22Rv1 (cell line): ENCODE data around the gene ZNF488.
"Not testable (repeated sequence)": the region's sequence is repeated elsewhere in the genome, so short reads cannot be mapped to it uniquely, and the experiment has no call there.

Source experiments
- H3K27ac ChIP-seq: fragments of 450-650 bp; 2 replicates; pipeline ENCODE4 v1.5.1; 2017
- ZFX ChIP-seq: fragments of 450-650 bp; IDR thresholded peaks from 2 replicates; pipeline ENCODE4 v1.6.1; 2017; ENCODE audit warnings: antibody characterized with exemption, borderline replicate concordance
- TF ChIP-seq, protein P1 (sequence below): fragments of 450-650 bp; IDR thresholded peaks from 2 replicates; pipeline ENCODE4 v1.5.1; 2017; ENCODE audit warnings: mild to moderate bottlenecking

The ZNF488 gene

DNA sequence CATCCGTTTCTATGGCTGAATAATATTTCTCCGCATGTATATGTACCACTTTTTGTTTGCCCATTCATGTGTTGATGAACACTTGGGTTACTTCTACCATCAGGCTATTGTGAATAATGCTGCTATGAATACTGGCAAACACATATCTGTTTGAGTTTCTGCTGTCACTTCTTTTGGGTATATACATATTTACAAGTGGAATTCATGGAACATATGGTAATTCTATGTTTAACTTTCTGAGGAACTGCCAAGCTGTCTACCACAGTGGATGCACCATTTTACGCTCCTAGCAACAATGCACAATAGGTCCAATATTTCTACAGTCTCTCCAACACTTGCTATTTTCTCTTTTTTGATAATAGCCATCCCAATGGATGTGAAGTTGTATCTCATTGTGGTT, 5.5 kb upstream of the ZNF488 start:
- TF ChIP-seq ZFX = no peak
- TF ChIP-seq, protein P1, sequence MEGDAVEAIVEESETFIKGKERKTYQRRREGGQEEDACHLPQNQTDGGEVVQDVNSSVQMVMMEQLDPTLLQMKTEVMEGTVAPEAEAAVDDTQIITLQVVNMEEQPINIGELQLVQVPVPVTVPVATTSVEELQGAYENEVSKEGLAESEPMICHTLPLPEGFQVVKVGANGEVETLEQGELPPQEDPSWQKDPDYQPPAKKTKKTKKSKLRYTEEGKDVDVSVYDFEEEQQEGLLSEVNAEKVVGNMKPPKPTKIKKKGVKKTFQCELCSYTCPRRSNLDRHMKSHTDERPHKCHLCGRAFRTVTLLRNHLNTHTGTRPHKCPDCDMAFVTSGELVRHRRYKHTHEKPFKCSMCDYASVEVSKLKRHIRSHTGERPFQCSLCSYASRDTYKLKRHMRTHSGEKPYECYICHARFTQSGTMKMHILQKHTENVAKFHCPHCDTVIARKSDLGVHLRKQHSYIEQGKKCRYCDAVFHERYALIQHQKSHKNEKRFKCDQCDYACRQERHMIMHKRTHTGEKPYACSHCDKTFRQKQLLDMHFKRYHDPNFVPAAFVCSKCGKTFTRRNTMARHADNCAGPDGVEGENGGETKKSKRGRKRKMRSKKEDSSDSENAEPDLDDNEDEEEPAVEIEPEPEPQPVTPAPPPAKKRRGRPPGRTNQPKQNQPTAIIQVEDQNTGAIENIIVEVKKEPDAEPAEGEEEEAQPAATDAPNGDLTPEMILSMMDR = no peak
- H3K27ac ChIP-seq = no peak overlapping the region

DNA sequence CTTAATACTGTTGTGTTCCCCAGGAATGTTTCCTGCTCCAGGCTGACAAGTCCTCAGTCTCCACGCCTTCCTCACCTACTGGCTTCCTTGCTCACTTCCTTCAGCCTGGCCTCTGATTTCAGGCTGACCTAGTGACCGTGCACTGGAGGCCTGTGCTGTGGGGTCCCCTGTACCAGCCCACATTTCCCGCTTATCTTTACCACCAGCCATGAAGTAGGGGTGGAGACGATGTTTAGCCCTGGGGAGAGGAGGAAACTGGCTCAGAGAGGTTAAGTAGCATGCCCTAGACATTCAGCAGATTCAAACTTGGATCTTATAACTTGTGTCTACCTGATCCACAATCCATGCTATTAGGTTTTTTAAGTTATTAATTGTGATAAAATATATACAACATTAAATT, 4.8 kb upstream of the ZNF488 start:
- no peak for TF ChIP-seq ZFX
- TF ChIP-seq, protein P1 = no peak
- H3K27ac ChIP-seq = no peak overlapping the region

DNA sequence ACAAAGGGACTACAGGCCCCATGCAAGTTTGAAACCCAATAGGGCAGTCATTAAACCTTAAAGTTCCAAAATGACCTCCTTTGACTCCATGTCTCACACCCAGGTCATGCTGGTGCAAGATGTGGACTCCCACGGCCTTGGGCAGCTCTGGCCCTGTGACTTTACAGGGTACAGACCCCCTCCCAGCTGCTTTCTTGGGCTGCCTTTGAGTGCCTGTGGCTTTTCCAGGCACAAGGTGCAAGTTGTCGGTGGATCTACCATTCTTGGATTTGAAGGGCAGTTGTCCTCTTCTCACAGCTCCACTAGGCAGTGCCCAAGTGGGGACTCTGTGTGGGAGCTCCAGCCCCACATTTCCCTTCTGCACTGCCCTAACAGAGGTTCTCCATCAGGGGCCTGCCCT, 2.0 kb upstream of the ZNF488 start:
- not testable (repeated sequence) for H3K27ac ChIP-seq

DNA sequence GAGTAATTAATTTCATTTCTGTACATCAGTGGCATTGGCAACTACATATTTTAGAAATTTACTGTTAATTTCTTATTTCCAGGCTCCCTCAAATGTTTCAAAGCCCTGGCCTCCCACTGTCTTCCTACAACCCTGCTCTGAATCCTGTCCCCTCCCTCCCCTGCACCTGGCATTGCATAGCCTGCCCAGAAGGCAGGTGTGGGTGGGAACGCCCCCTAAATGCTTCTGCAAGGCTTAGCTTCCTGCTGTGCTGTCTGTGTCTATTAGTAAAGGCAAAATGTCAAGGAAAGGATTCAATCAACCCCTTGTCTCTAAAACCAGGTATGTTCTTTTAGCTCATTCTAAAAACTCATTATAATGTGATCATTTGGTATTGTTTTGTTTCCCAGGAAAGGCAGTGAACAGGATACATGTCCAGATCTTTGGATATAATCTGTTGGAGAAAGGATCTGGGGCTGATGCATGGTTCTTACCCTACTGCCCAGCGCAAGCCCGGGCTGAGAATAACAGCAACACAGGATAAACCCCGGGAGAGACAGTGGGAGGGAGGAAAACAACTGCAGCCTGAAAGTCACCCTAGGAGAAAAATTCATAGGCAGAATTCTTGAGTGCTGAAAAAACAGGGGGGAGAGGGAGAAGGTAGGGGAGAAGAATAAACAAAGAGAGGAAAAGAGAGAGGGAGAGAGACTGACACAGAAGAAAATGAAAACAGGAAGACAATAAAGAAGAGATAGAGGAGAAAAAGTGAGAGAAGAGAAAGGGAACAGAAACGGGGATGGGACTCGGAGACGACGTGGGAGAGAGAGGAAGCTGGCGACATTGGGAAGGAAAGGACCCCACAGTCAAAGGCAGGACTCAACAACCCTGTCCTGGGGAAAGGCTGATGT, 589 bp downstream of the ZNF488 start:
- no peak for TF ChIP-seq ZFX
- TF ChIP-seq, protein P1 = no peak

DNA sequence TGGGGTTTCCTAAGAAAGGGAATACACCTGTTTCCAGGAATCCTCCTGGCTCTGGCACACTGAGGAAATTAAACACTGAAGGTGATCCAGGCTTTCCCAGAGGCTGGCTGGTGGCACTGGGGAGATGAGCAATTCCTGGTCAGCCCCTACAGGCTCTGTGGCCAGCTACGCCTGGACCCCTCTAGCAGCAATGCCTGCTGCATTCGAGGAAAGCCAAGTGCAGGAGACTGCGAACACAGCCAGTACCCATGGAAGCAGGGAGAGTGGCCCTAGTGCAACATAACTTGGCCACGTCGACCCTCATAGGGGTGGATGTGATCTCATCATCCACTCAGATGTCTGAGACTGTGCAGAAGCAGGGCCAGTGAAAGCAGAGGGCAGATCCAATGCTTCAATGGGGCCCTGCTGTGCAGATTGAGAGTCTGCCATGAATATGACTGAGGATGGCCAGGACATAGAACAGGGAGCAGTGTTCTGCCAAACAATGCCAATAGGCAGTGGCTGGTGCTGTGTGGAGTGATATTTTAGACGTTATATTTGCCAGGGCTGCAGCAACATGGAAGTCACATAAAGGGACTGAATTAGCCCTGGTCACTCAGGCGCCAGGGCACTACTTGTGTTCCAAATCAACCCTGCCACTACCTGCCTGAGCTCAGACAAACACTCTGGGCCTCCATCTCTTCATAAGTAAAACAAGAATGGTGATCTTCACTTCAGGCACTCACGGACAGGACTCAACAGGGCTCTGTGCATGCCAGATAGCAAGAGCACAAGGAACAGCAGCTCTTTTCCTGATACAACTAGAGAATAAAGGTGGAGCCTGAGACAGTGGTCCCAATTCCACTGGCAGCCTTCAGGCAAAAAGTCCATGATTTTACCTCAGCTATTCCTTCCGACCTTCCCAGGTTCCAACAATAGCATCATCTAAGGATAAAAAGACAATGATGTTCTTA, 2.4 kb downstream of the ZNF488 start:
- TF ChIP-seq, protein P1 = no peak
- no peak for TF ChIP-seq ZFX
- H3K27ac ChIP-seq = no peak overlapping the region

More for the DNA sequence above, 589 bp downstream of the ZNF488 start:
- H3K27ac ChIP-seq = no peak overlapping the region

DNA sequence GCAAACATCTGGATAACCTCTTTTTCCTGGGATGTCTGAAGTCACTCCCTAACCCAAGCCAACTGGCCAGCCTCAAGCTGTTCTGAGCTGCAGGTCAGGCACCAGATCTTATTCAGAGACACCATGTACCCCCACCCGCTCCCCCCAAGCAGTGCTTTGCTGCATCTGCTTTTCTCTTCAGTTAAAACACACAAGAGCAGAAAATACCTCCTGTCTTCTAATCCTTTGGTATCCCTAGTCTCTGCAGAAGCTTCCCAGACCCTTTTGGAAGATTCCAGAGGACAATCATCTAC, 3.0 kb downstream of the ZNF488 start:
- H3K27ac ChIP-seq = no peak overlapping the region
- TF ChIP-seq, protein P1 = no peak
- TF ChIP-seq ZFX = no peak

DNA sequence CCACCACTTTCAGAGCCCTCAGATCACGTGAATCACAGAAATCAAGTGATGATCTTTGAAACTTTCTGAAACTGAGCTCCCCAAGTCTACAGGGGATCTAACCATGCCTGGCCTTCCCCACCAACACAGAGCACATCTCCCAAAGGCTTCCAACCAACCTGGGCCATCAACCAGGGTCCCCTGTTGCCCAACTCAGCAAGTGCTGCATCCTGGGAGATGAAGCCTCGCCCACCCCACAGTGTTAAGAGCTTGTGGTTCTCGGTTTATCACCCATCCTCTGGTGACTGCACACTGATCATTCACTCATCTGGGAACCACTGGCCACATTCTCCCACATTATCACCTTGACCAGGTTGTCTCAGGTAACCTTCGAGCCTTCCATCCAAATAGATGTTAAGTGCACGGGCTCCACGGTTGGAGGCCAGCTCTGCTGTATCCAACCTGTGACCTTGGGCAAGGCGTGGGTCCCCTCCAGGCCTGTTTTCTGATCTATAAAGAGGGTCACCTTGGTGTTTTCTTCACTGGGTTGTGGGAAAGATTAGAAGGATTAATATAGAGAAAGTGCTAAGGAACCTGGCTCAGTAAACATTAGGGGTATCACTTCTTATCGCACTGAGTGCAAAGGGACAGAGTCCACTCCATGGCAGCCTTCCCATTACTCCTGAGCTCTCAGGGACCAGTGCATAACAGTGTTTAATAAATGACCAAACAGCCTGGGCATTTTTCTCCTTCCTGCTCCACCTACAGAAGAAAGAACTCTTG, 3.6 kb downstream of the ZNF488 start:
- TF ChIP-seq, protein P1 = no peak
- no peak for TF ChIP-seq ZFX
- no peak overlapping the region for H3K27ac ChIP-seq
